ENCODE measurements around the gene FZD8.

FZD8 gene

DNA sequence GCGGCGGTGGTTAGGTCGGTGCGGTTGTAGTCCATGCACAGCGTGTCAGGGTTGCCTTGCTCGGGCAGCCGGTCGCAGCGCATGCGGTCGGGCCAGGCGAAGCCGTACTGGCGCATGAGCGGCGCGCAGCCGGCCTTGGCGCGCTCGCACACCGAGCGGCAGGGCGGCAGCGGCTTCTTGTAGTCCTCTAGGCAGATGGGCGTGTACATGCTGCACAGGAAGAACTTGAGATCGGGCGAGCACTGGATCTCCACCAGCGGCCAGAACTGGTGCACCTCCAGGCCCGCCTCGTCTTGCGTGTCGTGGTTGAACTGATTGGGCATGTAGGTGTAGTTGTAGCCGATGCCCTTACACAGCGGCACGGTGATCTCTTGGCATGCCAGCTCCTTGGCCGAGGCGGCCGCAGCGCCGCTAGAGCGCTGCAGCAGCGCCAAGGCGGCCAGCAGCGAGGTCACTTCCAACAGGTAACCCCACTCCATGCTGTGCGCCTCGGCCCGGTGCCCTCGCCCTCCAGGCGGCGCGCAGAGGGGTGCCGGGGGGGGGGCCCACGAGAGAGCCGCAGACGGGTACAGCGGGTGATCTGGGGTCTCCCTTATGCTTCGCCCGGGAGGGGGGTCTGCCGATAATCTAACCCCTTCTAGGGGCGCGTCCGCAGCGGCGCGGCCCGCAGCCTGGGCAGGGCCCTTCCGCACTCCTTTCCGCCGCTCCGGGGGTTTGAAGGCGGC, 983 bp downstream of the FZD8 start:
- FAIRE-seq, result no peak

DNA sequence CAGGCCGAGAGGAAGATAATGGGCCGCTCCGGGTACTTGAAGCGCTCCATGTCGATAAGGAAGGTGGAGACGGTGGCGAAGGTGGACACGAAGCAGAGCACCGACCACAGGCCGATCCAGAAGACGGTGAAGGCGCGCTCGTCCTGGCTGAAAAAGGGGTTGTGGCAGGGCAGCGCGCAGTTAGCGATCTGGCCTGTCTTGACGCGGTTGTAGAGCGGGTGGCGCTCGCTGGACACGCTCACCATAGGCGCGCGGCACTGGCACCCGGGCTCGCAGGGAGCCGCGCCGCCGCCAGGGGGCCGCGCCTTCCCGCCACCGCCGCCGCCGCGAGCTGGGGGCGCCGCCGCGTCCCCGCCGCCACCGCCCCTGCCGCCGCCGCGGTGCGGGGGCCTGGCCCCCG, 1.6 kb downstream of the FZD8 start:
- FAIRE-seq, result no peak

GRCh38 chr10:35639728-35640401, 2.2 kb downstream of the FZD8 start:
- FAIRE-seq, result no peak

DNA sequence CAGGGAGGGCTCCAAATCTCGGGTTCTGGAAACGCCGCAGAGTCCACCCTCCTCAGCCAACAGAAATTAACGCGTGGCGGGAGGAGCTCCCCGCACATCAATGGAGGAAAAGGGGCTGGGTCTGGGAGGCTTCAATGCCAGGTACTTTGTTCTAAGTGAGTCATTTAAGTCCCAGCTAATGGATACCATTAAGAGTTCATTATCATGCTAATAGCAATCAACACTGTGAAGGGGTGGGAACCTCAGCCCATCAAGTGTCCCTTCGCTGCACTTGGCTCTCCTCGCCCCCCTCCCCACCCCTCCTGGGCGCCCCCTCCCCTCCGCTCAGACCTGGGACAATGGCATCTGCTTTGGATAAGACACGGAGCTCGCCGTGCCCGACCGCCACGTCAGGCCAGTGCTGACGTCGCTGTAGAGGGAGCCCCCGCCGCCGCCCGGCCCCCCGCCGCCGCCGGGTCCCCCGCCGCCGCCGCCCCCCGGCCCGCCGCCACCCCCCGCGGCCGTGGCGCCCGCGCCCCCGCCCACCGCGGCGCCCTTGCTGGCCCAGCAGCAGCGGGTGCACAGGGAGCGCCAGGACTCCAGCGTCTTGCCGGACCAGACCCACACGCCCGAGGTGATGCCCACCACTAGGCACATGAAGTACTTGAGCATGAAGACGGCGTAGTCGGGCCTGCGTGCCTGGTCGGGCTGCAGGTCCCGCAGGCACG, 2.9 kb downstream of the FZD8 start:
- no peak for FAIRE-seq

DNA sequence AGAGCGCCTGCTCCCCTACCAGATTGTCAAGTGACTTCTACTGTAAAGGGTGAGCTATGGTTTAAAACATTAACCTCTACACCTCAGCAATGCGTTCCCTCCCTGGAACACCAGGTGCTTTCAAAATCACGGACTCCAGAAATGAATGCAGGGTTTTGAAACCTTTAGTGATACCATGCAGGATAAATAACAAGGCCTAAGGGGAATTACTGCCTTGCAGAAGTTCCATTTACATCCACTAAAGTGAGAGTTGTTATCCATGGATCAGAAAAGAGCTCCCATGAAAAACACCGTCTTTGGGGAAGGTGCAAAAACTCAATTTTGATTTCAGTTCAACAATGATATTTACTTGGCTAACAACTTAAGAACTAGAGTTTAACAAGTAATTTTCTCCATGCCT, 4.0 kb downstream of the FZD8 start:
- no peak for FAIRE-seq

DNA sequence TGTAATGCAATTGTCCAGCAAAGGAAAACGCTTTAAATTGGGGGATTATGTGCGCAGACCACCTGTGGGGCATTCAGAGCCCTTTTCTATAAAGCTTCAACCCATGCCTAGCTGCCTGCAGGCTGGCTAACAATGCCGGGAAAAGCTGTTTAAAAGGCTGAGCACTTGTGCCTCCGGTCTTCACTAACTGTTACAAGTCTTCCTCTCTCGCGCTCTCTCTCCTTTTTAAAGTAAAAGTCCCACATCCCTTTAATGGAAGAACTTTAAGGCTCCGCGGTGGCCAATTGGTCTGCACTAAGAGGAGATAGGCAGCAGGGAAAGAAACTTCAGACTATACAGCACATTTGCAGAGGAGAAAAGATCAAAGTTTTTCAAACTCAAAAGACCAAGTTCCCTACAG, 4.6 kb downstream of the FZD8 start:
- FAIRE-seq, result no peak

- FAIRE-seq, result no peak
Measured at GRCh38 chr10:35636956-35637355, 5.1 kb downstream of the FZD8 start.

DNA sequence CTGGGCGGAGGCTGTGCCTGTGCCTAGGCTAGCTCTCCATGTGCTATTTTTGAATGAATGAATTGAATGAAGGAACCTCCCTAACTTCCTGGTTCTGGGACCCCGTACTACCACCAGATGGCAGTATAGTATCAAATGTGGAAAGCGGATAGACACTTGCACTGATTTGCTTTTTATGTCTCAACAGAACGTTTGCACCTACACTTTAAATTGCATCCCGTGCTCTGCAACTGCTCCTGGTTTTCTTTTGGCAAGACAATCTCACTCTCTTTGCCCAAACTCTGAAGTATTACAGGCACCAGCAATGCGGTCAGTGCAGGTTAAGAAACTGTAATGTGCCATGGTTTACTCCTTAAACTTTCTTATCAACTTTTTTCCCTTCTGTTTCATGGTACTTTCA, 6.5 kb downstream of the FZD8 start:
- no peak for FAIRE-seq

GRCh38 chr10:35633006-35633980, 8.8 kb downstream of the FZD8 start:
- no peak for FAIRE-seq

DNA sequence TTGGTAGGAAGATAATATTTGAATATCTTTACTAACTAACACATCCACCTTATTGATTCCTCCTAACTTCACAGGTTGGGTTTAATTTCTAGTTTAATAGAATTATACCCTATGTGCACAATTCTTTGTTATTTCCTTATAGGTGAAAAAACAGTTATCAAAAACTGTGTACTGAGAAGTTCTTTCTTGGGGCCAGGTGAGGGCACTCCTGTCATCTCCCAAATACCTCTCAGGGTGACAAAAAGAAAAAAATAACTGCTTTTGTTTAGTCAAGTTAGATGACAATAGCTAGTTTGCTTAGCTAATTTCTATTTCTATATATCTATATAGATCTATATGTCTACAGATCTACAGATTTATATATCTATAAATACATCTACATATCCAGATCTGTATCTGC, 10.1 kb downstream of the FZD8 start:
- no peak for FAIRE-seq

GRCh38 chr10:35631404-35631803, 10.7 kb downstream of the FZD8 start:
- FAIRE-seq, result no peak

DNA sequence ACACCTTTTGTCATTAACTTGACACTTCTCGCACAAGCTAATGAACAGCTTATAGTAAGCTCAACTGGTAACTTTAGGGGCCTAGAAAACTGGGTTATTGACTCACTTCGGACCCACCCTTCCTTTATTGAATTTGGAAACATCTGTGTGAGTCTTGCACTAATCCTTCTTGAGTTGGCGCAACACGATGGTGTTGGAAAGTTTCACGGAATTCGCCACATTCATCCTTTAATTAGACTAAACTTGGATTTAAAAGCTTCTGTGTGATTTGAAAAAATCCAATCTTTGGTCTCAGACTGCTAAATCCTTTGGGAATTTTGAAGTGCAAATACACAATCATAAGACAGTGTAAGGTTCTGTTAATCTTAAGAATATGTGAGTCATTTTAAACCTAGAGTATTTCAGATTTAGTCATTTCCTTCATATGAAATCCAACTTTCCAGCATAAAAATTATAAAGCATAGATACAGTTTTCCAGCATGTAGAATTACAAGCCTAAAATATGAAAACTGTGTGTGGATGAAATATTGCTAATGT, 15.1 kb downstream of the FZD8 start:
- FAIRE-seq, result no peak

DNA sequence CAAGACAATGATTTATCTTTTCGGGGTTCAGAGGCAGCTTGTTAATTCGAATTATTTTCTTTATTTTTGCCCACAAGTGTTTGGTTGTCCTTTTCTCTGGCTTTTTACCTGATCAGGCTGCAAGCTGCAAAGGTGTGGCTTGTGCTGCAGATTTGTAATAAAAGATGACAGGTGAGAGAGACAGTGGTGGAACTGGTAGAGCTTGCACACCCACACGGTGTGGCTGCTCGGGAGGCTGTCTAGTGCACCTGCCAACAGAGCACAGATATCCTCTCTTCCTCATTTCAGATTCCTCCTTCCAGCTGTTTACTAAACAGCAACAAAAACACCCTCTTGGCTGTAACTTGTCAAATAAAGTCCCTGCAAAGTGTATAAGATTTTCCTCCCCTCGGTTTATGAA, 27.8 kb downstream of the FZD8 start:
- FAIRE-seq, result no peak

DNA sequence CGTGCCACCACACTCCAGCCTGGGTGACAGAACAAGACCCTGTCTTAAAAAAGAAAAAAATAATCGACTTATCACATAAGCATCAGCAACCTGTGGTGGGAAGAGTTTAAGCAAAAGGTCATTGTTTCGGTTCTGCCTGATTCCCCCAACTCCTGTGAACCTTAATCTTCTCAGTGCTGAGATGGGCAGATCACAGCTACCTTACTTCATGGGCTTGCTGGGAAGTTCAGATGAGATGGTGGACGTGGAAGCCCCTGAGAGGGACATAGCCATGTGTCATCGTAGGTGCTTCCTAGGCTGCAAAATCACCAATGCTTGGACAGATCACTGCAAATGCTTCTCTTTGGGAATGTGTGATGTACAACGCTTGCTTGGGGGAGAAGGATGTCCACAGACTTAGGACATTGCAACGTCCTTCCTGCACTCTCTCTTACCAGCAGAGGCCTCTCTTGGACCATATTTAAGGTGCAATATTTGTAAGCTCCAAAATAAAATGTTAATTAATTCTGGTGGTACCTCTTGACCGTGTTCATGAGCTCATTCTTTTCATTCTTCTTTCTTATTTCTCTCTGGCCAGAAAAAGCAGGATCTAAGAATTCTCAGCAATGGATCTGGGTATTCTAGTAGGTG, 28.4 kb downstream of the FZD8 start:
- no peak for FAIRE-seq

- no peak for FAIRE-seq
Measured at GRCh38 chr10:35613107-35613440, 29.0 kb downstream of the FZD8 start.

DNA sequence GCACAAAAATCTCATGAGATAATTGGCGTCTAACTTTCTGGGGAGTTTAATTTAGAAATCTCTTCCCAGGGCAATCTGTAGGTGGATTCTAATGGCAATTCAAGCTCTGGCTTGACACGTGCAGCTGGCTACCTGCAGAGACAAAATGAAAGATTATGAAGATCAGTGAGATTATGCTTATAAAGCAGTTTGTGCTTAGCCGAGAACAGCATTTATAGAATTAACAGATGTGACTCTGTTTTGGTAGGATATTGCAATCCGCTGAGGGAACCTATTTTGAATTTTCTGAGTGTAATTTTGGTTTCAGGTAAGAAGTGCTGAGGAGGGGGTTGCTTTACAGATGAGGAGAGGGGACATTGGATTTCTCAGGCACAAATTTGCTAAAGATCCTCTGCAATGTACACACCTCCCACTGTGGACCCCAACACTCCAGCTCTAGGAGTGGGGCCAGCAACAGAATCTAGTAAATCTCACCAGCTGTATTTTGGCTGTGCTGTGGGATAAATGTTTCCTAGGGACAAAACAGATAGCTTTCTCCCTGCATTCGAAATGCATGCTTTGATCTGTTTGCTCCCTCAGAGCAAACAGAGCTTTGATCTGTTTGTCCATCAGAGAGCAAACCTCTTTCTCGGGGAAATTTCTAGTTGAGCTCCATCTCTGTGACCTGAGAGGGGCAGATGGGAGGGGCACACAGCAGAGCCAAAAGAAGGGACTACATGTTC, 29.6 kb downstream of the FZD8 start:
- no peak for FAIRE-seq

GRCh38 chr10:35611750-35612149, 30.3 kb downstream of the FZD8 start:
- FAIRE-seq, result no peak

GRCh38 chr10:35608328-35608672, 33.8 kb downstream of the FZD8 start:
- FAIRE-seq, result no peak

DNA sequence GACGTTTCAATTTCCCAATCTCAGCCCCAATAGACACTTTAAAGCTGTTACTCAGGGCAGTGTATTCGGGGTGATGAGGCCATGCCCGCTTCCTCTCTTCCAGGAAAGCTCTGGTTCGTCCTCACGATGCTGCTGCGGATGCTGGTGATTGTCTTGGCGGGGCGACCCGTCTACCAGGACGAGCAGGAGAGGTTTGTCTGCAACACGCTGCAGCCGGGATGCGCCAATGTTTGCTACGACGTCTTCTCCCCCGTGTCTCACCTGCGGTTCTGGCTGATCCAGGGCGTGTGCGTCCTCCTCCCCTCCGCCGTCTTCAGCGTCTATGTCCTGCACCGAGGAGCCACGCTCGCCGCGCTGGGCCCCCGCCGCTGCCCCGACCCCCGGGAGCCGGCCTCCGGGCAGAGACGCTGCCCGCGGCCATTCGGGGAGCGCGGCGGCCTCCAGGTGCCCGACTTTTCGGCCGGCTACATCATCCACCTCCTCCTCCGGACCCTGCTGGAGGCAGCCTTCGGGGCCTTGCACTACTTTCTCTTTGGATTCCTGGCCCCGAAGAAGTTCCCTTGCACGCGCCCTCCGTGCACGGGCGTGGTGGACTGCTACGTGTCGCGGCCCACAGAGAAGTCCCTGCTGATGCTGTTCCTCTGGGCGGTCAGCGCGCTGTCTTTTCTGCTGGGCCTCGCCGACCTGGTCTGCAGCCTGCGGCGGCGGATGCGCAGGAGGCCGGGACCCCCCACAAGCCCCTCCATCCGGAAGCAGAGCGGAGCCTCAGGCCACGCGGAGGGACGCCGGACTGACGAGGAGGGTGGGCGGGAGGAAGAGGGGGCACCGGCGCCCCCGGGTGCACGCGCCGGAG, 34.4 kb downstream of the FZD8 start:
- no peak for FAIRE-seq

DNA sequence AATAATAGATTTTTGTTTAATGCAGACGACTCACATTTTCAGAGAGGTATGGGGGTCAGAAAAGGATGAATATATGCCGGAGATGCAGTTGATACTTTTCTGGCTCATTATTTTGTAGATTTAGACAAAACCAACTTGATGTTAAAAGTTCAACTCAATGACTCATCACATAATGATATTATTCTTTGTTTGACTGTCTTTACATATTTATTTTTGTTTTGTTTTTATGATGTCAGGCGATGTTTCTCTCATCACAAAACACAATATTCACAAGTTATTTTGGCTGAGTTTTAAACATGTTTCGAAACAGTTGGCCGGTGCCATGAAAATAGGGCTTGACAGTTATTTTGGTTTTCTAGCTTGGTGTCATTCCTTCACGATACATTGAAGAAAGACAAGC, 35.7 kb downstream of the FZD8 start:
- FAIRE-seq, result no peak

GRCh38 chr10:35605191-35605590, 36.9 kb downstream of the FZD8 start, which contains the start of gene GJD4:
Gene GJD4, plus strand, starts transcription at chr10:35605341. Its CDS starts 227 bp downstream, at chr10:35605568.
- no peak for FAIRE-seq

Measured in colon (tissue), 2 donors.